ENCODE data around the gene GAS7.

GRCh38 chr17:10172241-10172741 is 26.1 kb downstream of the GAS7 start:
- TF ChIP-seq EZH2phosphoT487 (IDR thresholded peaks at IDR 0.05; ENCODE audit: low read depth, severe bottlenecking, unreplicated experiment) (no peak), EZH2 (IDR thresholded peaks at IDR 0.05; ENCODE audit: borderline replicate concordance) (no peak)
- TF ChIP-seq, protein P1, sequence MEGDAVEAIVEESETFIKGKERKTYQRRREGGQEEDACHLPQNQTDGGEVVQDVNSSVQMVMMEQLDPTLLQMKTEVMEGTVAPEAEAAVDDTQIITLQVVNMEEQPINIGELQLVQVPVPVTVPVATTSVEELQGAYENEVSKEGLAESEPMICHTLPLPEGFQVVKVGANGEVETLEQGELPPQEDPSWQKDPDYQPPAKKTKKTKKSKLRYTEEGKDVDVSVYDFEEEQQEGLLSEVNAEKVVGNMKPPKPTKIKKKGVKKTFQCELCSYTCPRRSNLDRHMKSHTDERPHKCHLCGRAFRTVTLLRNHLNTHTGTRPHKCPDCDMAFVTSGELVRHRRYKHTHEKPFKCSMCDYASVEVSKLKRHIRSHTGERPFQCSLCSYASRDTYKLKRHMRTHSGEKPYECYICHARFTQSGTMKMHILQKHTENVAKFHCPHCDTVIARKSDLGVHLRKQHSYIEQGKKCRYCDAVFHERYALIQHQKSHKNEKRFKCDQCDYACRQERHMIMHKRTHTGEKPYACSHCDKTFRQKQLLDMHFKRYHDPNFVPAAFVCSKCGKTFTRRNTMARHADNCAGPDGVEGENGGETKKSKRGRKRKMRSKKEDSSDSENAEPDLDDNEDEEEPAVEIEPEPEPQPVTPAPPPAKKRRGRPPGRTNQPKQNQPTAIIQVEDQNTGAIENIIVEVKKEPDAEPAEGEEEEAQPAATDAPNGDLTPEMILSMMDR (IDR thresholded peaks at IDR 0.05; ENCODE audit: poor library complexity) = no peak
